Fibroblast of pulmonary artery (primary cell): ENCODE data around the gene ARHGEF40.

Experiments
- DNase-seq: peaks from one replicate; pipeline ENCODE4 v3.0.0-alpha.2; 2010; ENCODE audit warnings: low read depth
- H3K4me3 ChIP-seq: replicated peaks from 2 replicates; pipeline ENCODE4 v1.5.1; 2011; ENCODE audit warnings: low read depth, mild to moderate bottlenecking, control low read depth, low read length, moderate library complexity
- CTCF ChIP-seq: IDR thresholded peaks from 2 replicates; pipeline ENCODE4 v1.5.1; 2011; ENCODE audit warnings: mild to moderate bottlenecking, control low read depth, low read length, inconsistent platforms; ENCODE audit errors: missing control alignments

Gene ARHGEF40

GRCh38 chr14:21104448-21105060, 34.5 kb downstream of the ARHGEF40 start:
- DNase-seq, result peak; percentile 85
- TF ChIP-seq CTCF, result peak; percentile 99
- H3K4me3 ChIP-seq, result peak overlapping the region; percentile 76

GRCh38 chr14:21105095-21105494, 35.0 kb downstream of the ARHGEF40 start:
- DNase-seq, result no peak
- H3K4me3 ChIP-seq, result no peak overlapping the region
- no peak for TF ChIP-seq CTCF

GRCh38 chr14:21106176-21106497, 36.0 kb downstream of the ARHGEF40 start:
- peak; percentile 85 for DNase-seq
- no peak for TF ChIP-seq CTCF
- no peak overlapping the region for H3K4me3 ChIP-seq

- peak; percentile 99 for TF ChIP-seq CTCF
- no peak overlapping the region for H3K4me3 ChIP-seq
These were observed 36.6 kb downstream of the ARHGEF40 start for GRCh38 chr14:21106498-21107282.

GRCh38 chr14:21107283-21107800, 37.2 kb downstream of the ARHGEF40 start:
- peak; percentile 42 for DNase-seq
- no peak overlapping the region for H3K4me3 ChIP-seq
- no peak for TF ChIP-seq CTCF

More at GRCh38 chr14:21106498-21107282, 36.6 kb downstream of the ARHGEF40 start:
- peak; percentile 86 for DNase-seq

- no peak for TF ChIP-seq CTCF
- DNase-seq, result no peak
- H3K4me3 ChIP-seq, result no peak overlapping the region
These were observed 38.7 kb downstream of the ARHGEF40 start for GRCh38 chr14:21108791-21109190.
